Endodermal cell (in vitro differentiated cells): ENCODE data around the gene MFRP. TPM values are rescaled to one million over a fixed set of nuclear protein-coding genes. Genes with fewer than 3 reads are reported as not detected.

Source experiments
- DNase-seq: peaks from one replicate; pipeline ENCODE4 v3.0.0-alpha.2; 2017
- H3K27ac ChIP-seq: 2 replicates; pipeline ENCODE4 v1.5.1; 2013; ENCODE audit warnings: mild to moderate bottlenecking, low read depth, low read length, moderate library complexity
- H3K27me3 ChIP-seq: 2 replicates; pipeline ENCODE4 v1.6.1; 2013; ENCODE audit warnings: mild to moderate bottlenecking, low read length, moderate library complexity; ENCODE audit not compliant: insufficient read depth, control insufficient read depth, poor library complexity, severe bottlenecking
- H3K36me3 ChIP-seq: 2 replicates; pipeline ENCODE4 v1.7.0; 2013; ENCODE audit warnings: mild to moderate bottlenecking, low read length, moderate library complexity; ENCODE audit not compliant: control insufficient read depth, insufficient read depth
- H3K4me1 ChIP-seq: one replicate; pipeline ENCODE4 v1.7.0; 2013; ENCODE audit warnings: low read length; ENCODE audit not compliant: control insufficient read depth, insufficient read depth
- H3K4me3 ChIP-seq: 2 replicates; pipeline ENCODE4 v1.5.1; 2013; ENCODE audit warnings: mild to moderate bottlenecking, low read length, moderate library complexity
- H3K9ac ChIP-seq: 2 replicates; pipeline ENCODE4 v1.6.1; 2013; ENCODE audit warnings: mild to moderate bottlenecking, low read length, moderate library complexity; ENCODE audit not compliant: poor library complexity, severe bottlenecking; ENCODE audit errors: extremely low read depth
- H3K9me3 ChIP-seq: 2 replicates; pipeline ENCODE4 v1.6.1; 2013; ENCODE audit warnings: mild to moderate bottlenecking, low read length, moderate library complexity; ENCODE audit not compliant: control insufficient read depth
- H3K27ac Mint-ChIP-seq: 2 replicates; pipeline ENCODE4 v1.8.0; 2020; ENCODE audit warnings: mixed read lengths
- H3K27me3 Mint-ChIP-seq: 2 replicates; pipeline ENCODE4 v1.8.0; 2021; ENCODE audit warnings: mild to moderate bottlenecking, mixed read lengths; ENCODE audit not compliant: insufficient read depth
- H3K36me3 Mint-ChIP-seq: 2 replicates; pipeline ENCODE4 v1.8.0; 2020; ENCODE audit warnings: low read depth, mixed read lengths
- H3K4me1 Mint-ChIP-seq: 2 replicates; pipeline ENCODE4 v1.8.0; 2020; ENCODE audit warnings: mixed read lengths
- H3K4me3 Mint-ChIP-seq: 2 replicates; pipeline ENCODE4 v1.8.0; 2020; ENCODE audit warnings: mild to moderate bottlenecking, moderate library complexity, mixed read lengths
- H3K9me3 Mint-ChIP-seq: 2 replicates; pipeline ENCODE4 v1.8.0; 2020; ENCODE audit warnings: mild to moderate bottlenecking, mixed read lengths
- CTCF ChIP-seq: fragments of 200-600 bp; sonication (generic); conservative IDR thresholded peaks from 2 replicates; pipeline ENCODE4 v1.5.0; 2021; ENCODE audit warnings: antibody characterized with exemption, mild to moderate bottlenecking
- WGBS, 2 experiments: methylation state at CpG; one replicate each; pipeline versions ENCODE4 v1.1.5 to v1.1.7; 2013; ENCODE audit warnings: missing lambda C conversion rate in 2 of 2, mixed read lengths in 1 of 2; ENCODE audit not compliant: insufficient coverage in 1 of 2, insufficient read length in 1 of 2; 5-methylcytosine and 5-hydroxymethylcytosine counted together
- total RNA-seq, 2 donors: library from RNA; stranded (reverse); fragmentation: NEBNext Ultra II Directional in 1 of 2; extraction: Animal tissue kit (Norgen Biotek cat#: 25700) in 1 of 2; gene quantifications; 2 replicates in 1 of 2; 3 replicates in 1 of 2; pipeline ENCODE4 v1.2.1, GENCODE V29; 2021

Gene MFRP
- total RNA-seq, 2 donors from 2014 or later = not detected

- Histone ChIP-seq H3K27ac (peak overlapping the region; percentile 36), H3K27me3 (no peaks in the 10 kb centered on the region), H3K9me3 (no peaks in the 10 kb centered on the region), H3K4me1 (peaks cover 45% of the 10 kb centered on the region), H3K4me3 (peak overlapping the region; percentile 93), H3K9ac (peak overlapping the region; percentile 86), H3K36me3 (peaks cover 5% of the 10 kb centered on the region)
- Mint-ChIP-seq H3K9me3 (no peaks in the 10 kb centered on the region), H3K4me3 (peak overlapping the region; percentile 56), H3K27ac (peak overlapping the region; percentile 93), H3K4me1 (peaks cover 56% of the 10 kb centered on the region), H3K27me3 (no peaks in the 10 kb centered on the region), H3K36me3 (no peaks in the 10 kb centered on the region)
- no peak for TF ChIP-seq CTCF
- 20 to 22% methylated on average over 6 to 10 of the region's 10 CpGs for WGBS, 2 experiments
- peak; percentile 82 for DNase-seq
Measured at GRCh38 chr11:119378851-119379465, 32.5 kb upstream of the MFRP start.

GRCh38 chr11:119377961-119378667 lies 31.6 kb upstream of the MFRP start:
- Mint-ChIP-seq H3K27ac (peak overlapping the region; percentile 93), H3K4me1 (peaks cover 58% of the 10 kb centered on the region), H3K36me3 (no peaks in the 10 kb centered on the region), H3K27me3 (no peaks in the 10 kb centered on the region), H3K9me3 (no peaks in the 10 kb centered on the region), H3K4me3 (peak overlapping the region; percentile 56)
- no peaks in the 10 kb centered on the region for H3K27me3 ChIP-seq
- no peaks in the 10 kb centered on the region for H3K9me3 ChIP-seq
- DNase-seq = peak; percentile 96
- H3K27ac ChIP-seq = no peak overlapping the region
- TF ChIP-seq CTCF = no peak
- H3K4me1 ChIP-seq = peaks cover 47% of the 10 kb centered on the region
- WGBS, 2 experiments = 46 to 57% methylated on average over 2 to 5 of the region's 6 CpGs
- H3K4me3 ChIP-seq = peak overlapping the region; percentile 93
- peaks cover 12% of the 10 kb centered on the region for H3K36me3 ChIP-seq
- H3K9ac ChIP-seq = peak overlapping the region; percentile 86

GRCh38 chr11:119377112-119377901 lies 30.8 kb upstream of the MFRP start:
- Histone ChIP-seq H3K36me3 (peaks cover 19% of the 10 kb centered on the region), H3K27ac (no peak overlapping the region), H3K4me3 (peak overlapping the region; percentile 75), H3K9me3 (no peaks in the 10 kb centered on the region), H3K4me1 (peaks cover 54% of the 10 kb centered on the region), H3K9ac (peak overlapping the region; percentile 33), H3K27me3 (no peaks in the 10 kb centered on the region)
- H3K27me3 Mint-ChIP-seq = no peaks in the 10 kb centered on the region
- no peaks in the 10 kb centered on the region for H3K9me3 Mint-ChIP-seq
- TF ChIP-seq CTCF = no peak
- H3K4me3 Mint-ChIP-seq = peak overlapping the region; percentile 56
- H3K4me1 Mint-ChIP-seq = peaks cover 58% of the 10 kb centered on the region
- no peaks in the 10 kb centered on the region for H3K36me3 Mint-ChIP-seq
- WGBS, 2 experiments = 70 to 84% methylated on average over 7 to 12 of the region's 12 CpGs
- H3K27ac Mint-ChIP-seq = peak overlapping the region; percentile 93
- no peak for DNase-seq
